ENCODE measurements around the gene USP3.

DNA sequence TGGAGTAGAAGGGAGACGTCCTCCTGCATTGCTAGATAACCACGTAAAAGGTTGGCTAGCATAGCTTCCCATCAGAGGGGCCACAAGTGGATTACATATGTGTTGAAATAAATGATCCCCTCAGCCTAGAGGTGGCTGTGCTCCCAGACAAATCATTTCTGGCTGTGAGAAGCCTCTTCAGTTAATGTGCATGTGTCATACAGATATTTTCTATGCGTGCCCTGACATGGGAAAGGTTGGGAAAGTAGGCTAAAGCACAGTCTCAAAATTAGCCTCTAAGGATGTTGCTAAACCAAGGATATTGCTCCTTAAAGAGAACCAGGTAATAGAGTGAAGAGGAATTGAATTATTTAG, 17.8 kb downstream of the USP3 start:
- TF ChIP-seq POLR2A (IDR thresholded peaks at IDR 0.05): no peak
- TF ChIP-seq CTCF (IDR thresholded peaks at IDR 0.05): no peak
